ENCODE results near the gene PVALEF. TPM values are rescaled to one million over a fixed set of nuclear protein-coding genes. Genes with fewer than 3 reads are reported as not detected.
"Not testable (repeated sequence)": the region's sequence is repeated elsewhere in the genome, so short reads cannot be mapped to it uniquely, and the experiment has no call there.

PVALEF gene
- polyA plus RNA-seq, 4 donors: 0.31 TPM; not detected in 3

GRCh38 chr17:81154016-81154415 lies 11.3 kb upstream of the PVALEF start:
- DNase-seq; H3K9me3 ChIP-seq (ENCODE audit: control insufficient read depth in 2 of 2, insufficient read depth in 1 of 2, low read depth in 1 of 2, low read length in 1 of 2); H3K4me1 ChIP-seq (ENCODE audit: control insufficient read depth in 3 of 3, insufficient read depth in 2 of 3, low read depth in 1 of 3, low read length in 2 of 3); H3K4me3 ChIP-seq (ENCODE audit: low read depth in 1 of 3, low read length in 3 of 3); H3K27ac ChIP-seq (ENCODE audit: low read depth in 1 of 3, low read length in 2 of 3); FAIRE-seq; H3K27me3 ChIP-seq (ENCODE audit: control insufficient read depth in 3 of 3, insufficient read depth in 3 of 3, low read length in 3 of 3): not testable (repeated sequence)
- WGBS, 3 donors: 90 to 94% (median 93%) methylated on average over 9 of the region's 9 CpGs
- H3K36me3 ChIP-seq (ENCODE audit: control insufficient read depth in 3 of 3, insufficient read depth in 2 of 3, low read depth in 1 of 3, low read length in 3 of 3): peaks cover 0 to 38% (median 0%) of the 10 kb centered on the region in 3 donors

- Histone ChIP-seq H3K27ac (ENCODE audit: low read depth in 1 of 3, low read length in 2 of 3) (no peak overlapping the region), H3K27me3 (ENCODE audit: control insufficient read depth in 3 of 3, insufficient read depth in 3 of 3, low read length in 3 of 3) (no peaks in the 10 kb centered on the region), H3K36me3 (ENCODE audit: control insufficient read depth in 3 of 3, insufficient read depth in 2 of 3, low read depth in 1 of 3, low read length in 3 of 3) (peaks cover 0 to 36% (median 0%) of the 10 kb centered on the region in 3 donors), H3K9me3 (ENCODE audit: control insufficient read depth in 2 of 2, insufficient read depth in 1 of 2, low read depth in 1 of 2, low read length in 1 of 2) (no peaks in the 10 kb centered on the region), H3K4me3 (ENCODE audit: low read depth in 1 of 3, low read length in 3 of 3) (no peak overlapping the region), H3K4me1 (ENCODE audit: control insufficient read depth in 3 of 3, insufficient read depth in 2 of 3, low read depth in 1 of 3, low read length in 2 of 3) (no peaks in the 10 kb centered on the region)
- 93 to 95% (median 93%) methylated on average over 18 of the region's 18 CpGs for WGBS, 3 donors
- no peak for FAIRE-seq
- DNase-seq: no peak
Observed at GRCh38 chr17:81154961-81155360, 10.3 kb upstream of the PVALEF start.

GRCh38 chr17:81156866-81157805 lies 8.2 kb upstream of the PVALEF start:
- 89 to 92% (median 91%) methylated on average over 36 to 38 of the region's 38 CpGs for WGBS, 3 donors
- H3K4me1 ChIP-seq (ENCODE audit: control insufficient read depth in 3 of 3, insufficient read depth in 2 of 3, low read depth in 1 of 3, low read length in 2 of 3): no peaks in the 10 kb centered on the region
- H3K27ac ChIP-seq (ENCODE audit: low read depth in 1 of 3, low read length in 2 of 3): no peak overlapping the region
- DNase-seq (no peak), FAIRE-seq (no peak)
- no peaks in the 10 kb centered on the region for H3K9me3 ChIP-seq (ENCODE audit: control insufficient read depth in 2 of 2, insufficient read depth in 1 of 2, low read depth in 1 of 2, low read length in 1 of 2)
- H3K4me3 ChIP-seq (ENCODE audit: low read depth in 1 of 3, low read length in 3 of 3): no peak overlapping the region
- peaks cover 0 to 41% (median 0%) of the 10 kb centered on the region in 3 donors for H3K36me3 ChIP-seq (ENCODE audit: control insufficient read depth in 3 of 3, insufficient read depth in 2 of 3, low read depth in 1 of 3, low read length in 3 of 3)
- no peaks in the 10 kb centered on the region for H3K27me3 ChIP-seq (ENCODE audit: control insufficient read depth in 3 of 3, insufficient read depth in 3 of 3, low read length in 3 of 3)

GRCh38 chr17:81157848-81158687 lies 7.2 kb upstream of the PVALEF start:
- H3K27ac ChIP-seq (ENCODE audit: low read depth in 1 of 3, low read length in 2 of 3): no peak overlapping the region
- H3K4me3 ChIP-seq (ENCODE audit: low read depth in 1 of 3, low read length in 3 of 3): no peak overlapping the region
- H3K36me3 ChIP-seq (ENCODE audit: control insufficient read depth in 3 of 3, insufficient read depth in 2 of 3, low read depth in 1 of 3, low read length in 3 of 3): peaks cover 0 to 49% (median 0%) of the 10 kb centered on the region in 3 donors
- DNase-seq (no peak), FAIRE-seq (no peak)
- no peaks in the 10 kb centered on the region for H3K27me3 ChIP-seq (ENCODE audit: control insufficient read depth in 3 of 3, insufficient read depth in 3 of 3, low read length in 3 of 3)
- WGBS, 3 donors: 88 to 92% (median 92%) methylated on average over 39 of the region's 39 CpGs
- no peaks in the 10 kb centered on the region for H3K9me3 ChIP-seq (ENCODE audit: control insufficient read depth in 2 of 2, insufficient read depth in 1 of 2, low read depth in 1 of 2, low read length in 1 of 2)
- no peaks in the 10 kb centered on the region for H3K4me1 ChIP-seq (ENCODE audit: control insufficient read depth in 3 of 3, insufficient read depth in 2 of 3, low read depth in 1 of 3, low read length in 2 of 3)

GRCh38 chr17:81158688-81159590 lies 6.4 kb upstream of the PVALEF start:
- H3K36me3 ChIP-seq (ENCODE audit: control insufficient read depth in 3 of 3, insufficient read depth in 2 of 3, low read depth in 1 of 3, low read length in 3 of 3): peaks cover 0 to 57% (median 0%) of the 10 kb centered on the region in 3 donors
- 87 to 89% (median 89%) methylated on average over 40 to 43 of the region's 43 CpGs for WGBS, 3 donors
- H3K9me3 ChIP-seq (ENCODE audit: control insufficient read depth in 2 of 2, insufficient read depth in 1 of 2, low read depth in 1 of 2, low read length in 1 of 2): no peaks in the 10 kb centered on the region
- H3K27me3 ChIP-seq (ENCODE audit: control insufficient read depth in 3 of 3, insufficient read depth in 3 of 3, low read length in 3 of 3): no peaks in the 10 kb centered on the region
- DNase-seq: no peak
- no peak overlapping the region for H3K4me3 ChIP-seq (ENCODE audit: low read depth in 1 of 3, low read length in 3 of 3)
- no peak overlapping the region for H3K27ac ChIP-seq (ENCODE audit: low read depth in 1 of 3, low read length in 2 of 3)
- peaks cover 0 to 4% (median 0%) of the 10 kb centered on the region in 3 donors for H3K4me1 ChIP-seq (ENCODE audit: control insufficient read depth in 3 of 3, insufficient read depth in 2 of 3, low read depth in 1 of 3, low read length in 2 of 3)
- FAIRE-seq: no peak

GRCh38 chr17:81159611-81160265 lies 5.6 kb upstream of the PVALEF start:
- H3K9me3 ChIP-seq (ENCODE audit: control insufficient read depth in 2 of 2, insufficient read depth in 1 of 2, low read depth in 1 of 2, low read length in 1 of 2): no peaks in the 10 kb centered on the region
- peaks cover 0 to 61% (median 0%) of the 10 kb centered on the region in 3 donors for H3K36me3 ChIP-seq (ENCODE audit: control insufficient read depth in 3 of 3, insufficient read depth in 2 of 3, low read depth in 1 of 3, low read length in 3 of 3)
- DNase-seq (no peak), FAIRE-seq (no peak)
- peak overlapping the region in 1 of 3 donors; percentile 3 for H3K4me3 ChIP-seq (ENCODE audit: low read depth in 1 of 3, low read length in 3 of 3)
- no peaks in the 10 kb centered on the region for H3K27me3 ChIP-seq (ENCODE audit: control insufficient read depth in 3 of 3, insufficient read depth in 3 of 3, low read length in 3 of 3)
- peaks cover 0 to 12% (median 0%) of the 10 kb centered on the region in 3 donors for H3K4me1 ChIP-seq (ENCODE audit: control insufficient read depth in 3 of 3, insufficient read depth in 2 of 3, low read depth in 1 of 3, low read length in 2 of 3)
- 70 to 79% (median 75%) methylated on average over 18 to 25 of the region's 25 CpGs for WGBS, 3 donors
- no peak overlapping the region for H3K27ac ChIP-seq (ENCODE audit: low read depth in 1 of 3, low read length in 2 of 3)

GRCh38 chr17:81160306-81160705 lies 5.0 kb upstream of the PVALEF start:
- DNase-seq: no peak
- Histone ChIP-seq H3K4me1 (ENCODE audit: control insufficient read depth in 3 of 3, insufficient read depth in 2 of 3, low read depth in 1 of 3, low read length in 2 of 3) (peaks cover 0 to 18% (median 0%) of the 10 kb centered on the region in 3 donors), H3K27me3 (ENCODE audit: control insufficient read depth in 3 of 3, insufficient read depth in 3 of 3, low read length in 3 of 3) (no peaks in the 10 kb centered on the region), H3K9me3 (ENCODE audit: control insufficient read depth in 2 of 2, insufficient read depth in 1 of 2, low read depth in 1 of 2, low read length in 1 of 2) (no peaks in the 10 kb centered on the region), H3K36me3 (ENCODE audit: control insufficient read depth in 3 of 3, insufficient read depth in 2 of 3, low read depth in 1 of 3, low read length in 3 of 3) (peaks cover 0 to 58% (median 0%) of the 10 kb centered on the region in 3 donors), H3K27ac (ENCODE audit: low read depth in 1 of 3, low read length in 2 of 3) (no peak overlapping the region), H3K4me3 (ENCODE audit: low read depth in 1 of 3, low read length in 3 of 3) (peak overlapping the region in 1 of 3 donors; percentile 3)
- 40 to 72% (median 45%) methylated on average over 20 to 28 of the region's 28 CpGs for WGBS, 3 donors
- FAIRE-seq: no peak
